HCT116 (cell line): ENCODE measurements around the gene NLE1. TPM values are rescaled to one million over a fixed set of nuclear protein-coding genes. Genes with fewer than 3 reads are reported as not detected.

Experiments used
- EZH2 ChIP-seq: fragments of 200-600 bp; sonication (generic); IDR thresholded peaks from 2 replicates; pipeline ENCODE4 v1.6.1; 2017; ENCODE audit warnings: antibody characterized with exemption, mixed run types
- POLR2AphosphoS5 ChIP-seq: IDR thresholded peaks from 2 replicates; pipeline ENCODE4 v1.6.1; 2011; ENCODE audit warnings: mild to moderate bottlenecking, low read depth, low read length, moderate library complexity
- SP1 ChIP-seq: IDR thresholded peaks from 2 replicates; pipeline ENCODE4 v1.6.1; 2012; ENCODE audit warnings: low read depth
- total RNA-seq: library from RNA; stranded (reverse); gene quantifications from one replicate; pipeline ENCODE4 v1.2.1, GENCODE V29; 2021; ENCODE audit not compliant: unreplicated experiment
- TF ChIP-seq, protein P1 (sequence below), 3 experiments: fragments of 200-600 bp in 1 of 3; sonication (generic) in 1 of 3; IDR thresholded peaks in 2 of 3; conservative IDR thresholded peaks in 1 of 3; 2 replicates each; pipeline ENCODE4 v1.5.1; 2012 to 2017; ENCODE audit warnings: low read depth in 2 of 3, low read length in 2 of 3, antibody characterized with exemption in 1 of 3, borderline replicate concordance in 1 of 3, control low read depth in 1 of 3, mild to moderate bottlenecking in 1 of 3, mixed read lengths in 1 of 3, mixed run types in 1 of 3, moderate library complexity in 1 of 3; ENCODE audit not compliant: insufficient read depth in 1 of 3
- TF ChIP-seq, protein P2 (sequence below): IDR thresholded peaks from 2 replicates; pipeline ENCODE4 v1.6.1; 2012; ENCODE audit warnings: low read depth

Gene NLE1
- total RNA-seq, 1 experiment from 2014 or later, result 55.5 TPM

GRCh38 chr17:35129154-35129972, 12.7 kb downstream of the NLE1 start (continued):
- TF ChIP-seq, protein P1, sequence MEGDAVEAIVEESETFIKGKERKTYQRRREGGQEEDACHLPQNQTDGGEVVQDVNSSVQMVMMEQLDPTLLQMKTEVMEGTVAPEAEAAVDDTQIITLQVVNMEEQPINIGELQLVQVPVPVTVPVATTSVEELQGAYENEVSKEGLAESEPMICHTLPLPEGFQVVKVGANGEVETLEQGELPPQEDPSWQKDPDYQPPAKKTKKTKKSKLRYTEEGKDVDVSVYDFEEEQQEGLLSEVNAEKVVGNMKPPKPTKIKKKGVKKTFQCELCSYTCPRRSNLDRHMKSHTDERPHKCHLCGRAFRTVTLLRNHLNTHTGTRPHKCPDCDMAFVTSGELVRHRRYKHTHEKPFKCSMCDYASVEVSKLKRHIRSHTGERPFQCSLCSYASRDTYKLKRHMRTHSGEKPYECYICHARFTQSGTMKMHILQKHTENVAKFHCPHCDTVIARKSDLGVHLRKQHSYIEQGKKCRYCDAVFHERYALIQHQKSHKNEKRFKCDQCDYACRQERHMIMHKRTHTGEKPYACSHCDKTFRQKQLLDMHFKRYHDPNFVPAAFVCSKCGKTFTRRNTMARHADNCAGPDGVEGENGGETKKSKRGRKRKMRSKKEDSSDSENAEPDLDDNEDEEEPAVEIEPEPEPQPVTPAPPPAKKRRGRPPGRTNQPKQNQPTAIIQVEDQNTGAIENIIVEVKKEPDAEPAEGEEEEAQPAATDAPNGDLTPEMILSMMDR (IDR thresholded peaks at IDR 0.05 in 2 of 3, conservative IDR thresholded peaks at IDR 0.05 in 1 of 3; ENCODE audit: borderline replicate concordance in 1 of 3, insufficient read depth in 1 of 3, low read depth in 2 of 3, low read length in 2 of 3), result no peak
- no peak for TF ChIP-seq SP1
- TF ChIP-seq, protein P2, sequence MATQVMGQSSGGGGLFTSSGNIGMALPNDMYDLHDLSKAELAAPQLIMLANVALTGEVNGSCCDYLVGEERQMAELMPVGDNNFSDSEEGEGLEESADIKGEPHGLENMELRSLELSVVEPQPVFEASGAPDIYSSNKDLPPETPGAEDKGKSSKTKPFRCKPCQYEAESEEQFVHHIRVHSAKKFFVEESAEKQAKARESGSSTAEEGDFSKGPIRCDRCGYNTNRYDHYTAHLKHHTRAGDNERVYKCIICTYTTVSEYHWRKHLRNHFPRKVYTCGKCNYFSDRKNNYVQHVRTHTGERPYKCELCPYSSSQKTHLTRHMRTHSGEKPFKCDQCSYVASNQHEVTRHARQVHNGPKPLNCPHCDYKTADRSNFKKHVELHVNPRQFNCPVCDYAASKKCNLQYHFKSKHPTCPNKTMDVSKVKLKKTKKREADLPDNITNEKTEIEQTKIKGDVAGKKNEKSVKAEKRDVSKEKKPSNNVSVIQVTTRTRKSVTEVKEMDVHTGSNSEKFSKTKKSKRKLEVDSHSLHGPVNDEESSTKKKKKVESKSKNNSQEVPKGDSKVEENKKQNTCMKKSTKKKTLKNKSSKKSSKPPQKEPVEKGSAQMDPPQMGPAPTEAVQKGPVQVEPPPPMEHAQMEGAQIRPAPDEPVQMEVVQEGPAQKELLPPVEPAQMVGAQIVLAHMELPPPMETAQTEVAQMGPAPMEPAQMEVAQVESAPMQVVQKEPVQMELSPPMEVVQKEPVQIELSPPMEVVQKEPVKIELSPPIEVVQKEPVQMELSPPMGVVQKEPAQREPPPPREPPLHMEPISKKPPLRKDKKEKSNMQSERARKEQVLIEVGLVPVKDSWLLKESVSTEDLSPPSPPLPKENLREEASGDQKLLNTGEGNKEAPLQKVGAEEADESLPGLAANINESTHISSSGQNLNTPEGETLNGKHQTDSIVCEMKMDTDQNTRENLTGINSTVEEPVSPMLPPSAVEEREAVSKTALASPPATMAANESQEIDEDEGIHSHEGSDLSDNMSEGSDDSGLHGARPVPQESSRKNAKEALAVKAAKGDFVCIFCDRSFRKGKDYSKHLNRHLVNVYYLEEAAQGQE, result no peak
- no peak for TF ChIP-seq POLR2AphosphoS5
- no peak for TF ChIP-seq EZH2
